NCI-H1694 (cell line): ENCODE results near the gene CXCL17.
"Not testable (repeated sequence)": the region's sequence is repeated elsewhere in the genome, so short reads cannot be mapped to it uniquely, and the experiment has no call there.

ENCODE experiments used
- DNase-seq: peaks from one replicate; lab custom pipeline; 2025; lab: John Stamatoyannopoulos, UW

Gene CXCL17

GRCh38 chr19:42442833-42443232 lies at the start of gene CXCL17:
CXCL17 (minus strand) TSS chr19:42442946; CDS start chr19:42442832, 114 bp downstream.
- no peak for DNase-seq

GRCh38 chr19:42488783-42489521 lies 46.2 kb upstream of the CXCL17 start:
- no peak for DNase-seq

GRCh38 chr19:42487798-42488178 lies 45.0 kb upstream of the CXCL17 start:
- DNase-seq, result no peak

GRCh38 chr19:42487032-42487797 lies 44.5 kb upstream of the CXCL17 start:
- DNase-seq, result no peak

GRCh38 chr19:42485036-42485435 lies 42.3 kb upstream of the CXCL17 start:
- DNase-seq, result not testable (repeated sequence)

GRCh38 chr19:42480335-42481095 lies 37.8 kb upstream of the CXCL17 start:
- no peak for DNase-seq

GRCh38 chr19:42479736-42480135 lies 37.0 kb upstream of the CXCL17 start:
- DNase-seq, result no peak

GRCh38 chr19:42478765-42479311 lies 36.1 kb upstream of the CXCL17 start:
- no peak for DNase-seq

- DNase-seq, result no peak
These were observed 35.2 kb upstream of the CXCL17 start for GRCh38 chr19:42477933-42478332.

- DNase-seq, result no peak
These were observed 34.4 kb upstream of the CXCL17 start for GRCh38 chr19:42477117-42477516.

GRCh38 chr19:42475366-42475765 lies 32.6 kb upstream of the CXCL17 start:
- no peak for DNase-seq

- no peak for DNase-seq
These were observed 32.0 kb upstream of the CXCL17 start for GRCh38 chr19:42474743-42475142.

- no peak for DNase-seq
These were observed 30.9 kb upstream of the CXCL17 start for GRCh38 chr19:42473686-42474085.

GRCh38 chr19:42472402-42473147 lies 29.8 kb upstream of the CXCL17 start:
- no peak for DNase-seq

GRCh38 chr19:42471554-42472249 lies 29.0 kb upstream of the CXCL17 start:
- no peak for DNase-seq

- DNase-seq, result no peak
These were observed 26.8 kb upstream of the CXCL17 start for GRCh38 chr19:42469311-42470235.

- no peak for DNase-seq
These were observed 25.6 kb upstream of the CXCL17 start for GRCh38 chr19:42468273-42468796.

GRCh38 chr19:42467183-42467760 lies 24.5 kb upstream of the CXCL17 start:
- DNase-seq, result no peak

GRCh38 chr19:42466521-42467182 lies 23.9 kb upstream of the CXCL17 start:
- DNase-seq, result no peak
